DMS 273 (cell line): ENCODE measurements around the gene ADCY3.

Source experiments
- DNase-seq: peaks from one replicate; lab custom pipeline; 2025; ENCODE audit not compliant: unreplicated experiment; lab: John Stamatoyannopoulos, UW

ADCY3 gene

DNA sequence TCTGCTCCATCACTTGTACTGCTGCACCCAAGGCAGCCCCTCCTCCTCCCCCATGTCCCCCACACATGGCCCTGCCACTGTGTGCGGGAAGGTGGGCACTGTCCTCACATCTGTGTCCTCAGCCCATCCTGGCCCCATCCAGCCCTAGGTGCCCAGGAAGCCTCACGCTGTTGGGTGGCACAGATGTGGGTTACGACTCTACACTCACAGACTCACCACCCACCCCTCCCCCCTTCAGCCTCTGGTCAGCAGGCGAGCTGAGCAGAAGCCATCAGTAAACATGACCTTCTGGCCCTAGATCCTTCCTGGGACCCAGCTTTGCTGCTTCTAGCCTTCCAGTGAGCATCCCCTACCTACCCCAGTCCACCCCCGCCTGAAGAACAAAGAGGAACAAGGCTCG lies 43.0 kb downstream of the ADCY3 start:
- DNase-seq: no peak

- DNase-seq: no peak
These were observed 44.1 kb downstream of the ADCY3 start for GRCh38 chr2:24875901-24876300.

GRCh38 chr2:24875272-24875671 lies 44.8 kb downstream of the ADCY3 start:
- no peak for DNase-seq

DNA sequence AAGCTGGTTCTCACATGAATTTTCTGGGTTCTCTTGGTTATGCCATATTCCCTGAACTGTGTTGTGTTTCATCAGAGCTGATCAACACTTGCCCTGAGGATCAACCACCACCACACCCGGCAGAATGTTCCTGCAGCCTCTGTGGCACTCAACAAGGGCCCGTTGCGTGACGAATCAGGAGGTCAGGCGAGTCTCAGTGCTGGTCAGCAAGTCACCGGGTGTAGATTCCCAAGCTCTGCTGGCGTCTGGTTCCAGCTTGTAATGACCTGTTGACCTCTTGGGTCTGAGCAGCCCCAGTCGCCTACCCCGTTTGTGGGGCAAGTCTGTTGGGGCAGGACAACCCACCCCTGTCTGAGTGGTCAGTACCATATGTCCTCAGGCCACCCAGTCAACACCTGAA lies 46.0 kb downstream of the ADCY3 start:
- no peak for DNase-seq

- no peak for DNase-seq
These were observed 46.4 kb downstream of the ADCY3 start for GRCh38 chr2:24873619-24874018.

- no peak for DNase-seq
These were observed 47.5 kb downstream of the ADCY3 start for GRCh38 chr2:24872344-24873115.

DNA sequence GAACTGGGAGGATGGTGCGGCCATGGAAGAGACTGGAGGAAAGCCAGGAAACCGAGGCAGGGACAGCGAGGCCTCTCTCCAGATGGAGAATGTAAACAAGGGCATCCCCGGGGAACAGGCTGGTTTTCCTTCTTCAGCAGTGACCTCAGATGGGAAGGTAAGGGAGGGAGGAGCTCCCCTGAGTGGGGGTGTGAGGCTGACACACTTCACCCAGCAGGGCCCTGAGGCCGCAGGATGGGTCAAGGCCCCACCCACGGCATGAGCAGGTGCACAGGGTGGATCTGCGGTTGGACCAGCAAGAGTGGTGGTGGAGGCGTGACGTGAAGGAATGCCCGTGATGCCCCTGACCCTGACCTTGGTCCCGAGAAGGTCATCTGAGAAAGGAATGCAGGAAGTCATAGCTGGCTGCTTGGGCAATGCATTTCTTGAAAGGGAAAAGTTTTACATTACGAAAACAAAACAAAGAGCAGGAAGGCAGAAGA lies 48.1 kb downstream of the ADCY3 start:
- peak; percentile 75 for DNase-seq

DNA sequence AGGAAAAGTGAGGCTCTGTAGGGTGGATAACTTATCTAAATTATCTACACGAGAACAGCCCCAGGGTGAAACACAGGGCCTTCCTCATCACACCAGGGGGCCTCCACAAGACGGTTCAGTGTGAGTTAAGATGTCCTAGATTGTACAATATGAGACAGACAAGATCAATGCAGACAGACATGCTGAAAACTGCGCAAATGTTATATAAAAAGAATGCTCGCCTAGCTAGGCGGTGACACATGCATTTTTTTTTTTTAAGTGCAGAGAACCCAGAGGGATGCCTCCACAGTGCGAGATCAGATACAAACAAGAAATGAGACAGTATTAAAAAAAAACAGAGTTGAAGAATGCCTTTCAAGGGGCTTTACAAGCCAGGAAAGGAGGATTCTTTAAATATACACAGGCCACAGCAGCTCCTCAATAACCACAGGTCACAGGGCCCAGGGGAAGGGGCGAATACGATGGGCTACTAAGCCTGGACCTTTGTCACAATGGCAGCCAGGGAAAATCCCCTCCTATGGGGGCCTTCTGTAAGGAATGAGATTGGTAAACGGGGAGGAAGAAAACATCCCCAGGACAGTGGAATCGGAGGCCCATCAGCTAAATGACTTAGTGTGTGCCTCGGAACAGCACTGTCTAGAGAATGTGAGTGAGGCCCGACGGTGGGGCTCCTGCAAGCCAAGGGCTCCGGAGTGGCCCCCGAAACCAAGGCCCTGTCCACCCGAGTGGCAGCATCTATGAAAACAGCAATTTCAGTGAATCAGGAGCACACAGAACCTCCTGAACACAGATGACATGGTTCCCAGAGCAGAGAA lies 48.9 kb downstream of the ADCY3 start:
- no peak for DNase-seq

GRCh38 chr2:24870440-24870839 lies 49.6 kb downstream of the ADCY3 start:
- no peak for DNase-seq

DNA sequence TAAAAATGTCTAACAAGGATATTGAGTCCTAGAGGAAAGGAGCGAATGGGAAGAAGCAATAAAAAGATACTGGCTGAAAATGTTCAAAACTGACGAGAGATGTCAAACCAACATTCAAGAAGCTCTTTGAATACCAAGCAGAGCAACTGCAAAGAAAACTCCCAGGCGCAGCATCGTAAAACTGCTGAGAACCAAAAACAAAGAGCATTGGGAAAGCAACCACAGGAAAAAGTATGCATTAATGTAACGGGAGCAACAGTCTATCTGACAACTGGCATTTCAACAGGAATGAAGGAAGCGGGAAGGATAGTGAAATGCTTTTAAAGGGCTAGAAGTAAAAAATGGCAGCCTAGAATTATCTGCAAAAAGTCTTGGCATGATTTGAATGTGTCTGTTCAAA lies 53.1 kb downstream of the ADCY3 start:
- no peak for DNase-seq

DNA sequence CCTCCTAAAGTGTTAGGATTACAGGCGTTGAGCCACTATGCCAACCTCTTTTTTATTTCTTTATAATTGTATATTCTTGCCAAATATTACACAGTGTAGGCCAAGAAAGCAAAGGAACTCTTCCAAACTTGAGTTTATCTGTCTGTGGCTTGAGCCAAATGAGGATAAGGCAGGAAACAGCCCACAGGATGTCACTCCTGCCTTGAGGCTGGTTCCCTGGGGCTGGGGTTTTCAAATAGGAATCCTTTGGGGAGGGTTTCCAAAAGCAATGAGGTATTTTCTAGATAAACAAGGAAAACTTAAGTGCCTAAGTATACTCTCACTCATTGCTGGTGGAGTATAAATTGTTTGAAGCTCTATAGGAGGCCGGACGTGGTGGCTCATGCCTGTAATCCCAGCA lies 56.4 kb downstream of the ADCY3 start:
- no peak for DNase-seq

GRCh38 chr2:24861500-24861899 lies 58.5 kb downstream of the ADCY3 start:
- no peak for DNase-seq

DNA sequence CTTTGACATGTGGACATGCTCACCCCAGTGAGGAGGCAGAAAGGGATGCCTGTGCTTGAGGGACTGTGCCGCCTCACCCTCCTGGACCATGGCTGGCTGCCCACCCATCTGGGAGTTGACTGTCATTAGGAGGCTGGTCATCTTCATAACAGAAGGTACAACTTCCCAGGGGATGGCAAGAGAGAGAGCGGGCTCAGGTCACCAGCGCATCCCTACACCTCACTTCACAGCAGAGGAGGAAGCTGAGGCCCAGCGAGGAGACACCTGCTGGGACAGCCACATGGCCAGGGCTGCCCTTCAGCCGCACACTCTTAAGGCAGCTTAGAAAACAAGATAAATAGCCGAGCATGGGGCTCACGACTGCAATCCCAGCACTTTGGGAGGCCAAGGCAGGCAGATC lies 59.4 kb downstream of the ADCY3 start:
- no peak for DNase-seq

DNA sequence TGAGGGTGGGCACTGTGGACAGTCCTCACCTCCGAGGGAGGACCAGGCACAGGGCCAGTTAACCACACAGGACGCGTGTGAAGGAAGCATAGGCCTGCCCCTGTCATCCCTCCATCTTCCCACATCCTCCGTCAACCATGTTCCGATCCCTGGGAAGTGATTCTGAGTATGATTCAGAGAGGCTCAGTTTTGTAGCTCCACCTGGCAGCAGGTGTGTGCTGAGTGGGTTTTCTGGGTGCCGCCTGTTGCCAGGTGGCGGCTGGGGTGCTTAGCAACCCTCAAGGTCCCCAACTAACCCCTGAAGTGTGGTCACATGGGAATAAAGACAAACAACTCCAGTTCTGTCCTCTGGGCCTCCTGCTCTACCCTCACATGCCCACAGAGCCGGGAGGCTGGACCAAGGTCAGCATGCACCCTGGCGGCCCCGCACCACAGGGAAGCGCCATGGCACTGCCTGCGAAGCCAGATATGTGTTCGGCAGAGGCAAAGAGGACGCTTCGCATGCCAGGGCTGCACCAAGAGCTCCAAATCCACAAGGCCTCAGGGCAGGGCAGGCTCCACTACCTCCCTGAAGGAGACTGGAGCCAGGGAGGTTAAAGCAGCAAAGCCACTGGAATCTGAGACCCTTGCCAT lies 60.0 kb downstream of the ADCY3 start:
- DNase-seq: no peak

- DNase-seq: no peak
These were observed 61.0 kb downstream of the ADCY3 start for GRCh38 chr2:24858996-24859395.

GRCh38 chr2:24857746-24858145 lies 62.3 kb downstream of the ADCY3 start:
- DNase-seq: no peak

DNA sequence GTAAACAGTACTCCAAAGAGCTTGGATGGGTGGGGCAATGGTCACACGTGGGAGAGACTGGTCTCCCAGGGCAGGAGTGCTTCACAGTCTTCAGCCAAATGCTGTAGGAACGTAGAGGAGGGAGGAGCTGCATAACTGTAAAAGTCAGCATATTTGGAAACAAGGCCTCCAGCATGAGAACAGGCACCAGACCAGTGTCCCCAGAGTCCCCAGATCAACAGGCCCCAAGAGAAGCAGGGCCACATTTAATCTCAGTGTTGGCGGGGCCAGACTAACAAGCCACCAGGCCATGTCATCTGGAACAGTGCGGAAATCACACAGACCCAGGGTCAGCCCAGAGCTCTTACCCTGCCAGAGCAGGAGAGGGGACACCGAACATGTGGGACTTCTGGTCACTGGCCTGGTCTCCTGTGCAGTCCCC lies 63.2 kb downstream of the ADCY3 start:
- no peak for DNase-seq

DNA sequence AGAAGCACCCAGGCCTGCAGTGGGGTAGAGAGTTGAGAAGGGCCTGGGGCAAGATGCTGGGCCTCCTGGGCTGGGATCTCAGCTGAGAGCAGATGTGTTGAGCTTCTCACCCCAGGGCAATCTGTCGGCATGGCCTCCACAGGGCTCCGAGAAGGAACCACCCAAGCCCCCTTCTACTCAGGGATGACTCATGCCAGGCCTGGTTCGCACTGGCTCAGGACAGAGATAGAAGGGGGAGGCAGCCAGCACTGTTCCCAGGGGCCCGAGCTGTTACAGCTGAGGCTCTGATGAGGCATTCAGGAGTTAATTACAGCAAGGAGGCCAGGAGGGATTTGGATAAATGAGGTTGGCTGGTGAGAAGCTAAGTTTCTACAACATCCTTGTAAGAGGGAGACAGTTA lies 64.3 kb downstream of the ADCY3 start:
- peak; percentile 86 for DNase-seq

GRCh38 chr2:24855022-24855622 lies 64.9 kb downstream of the ADCY3 start:
- DNase-seq: no peak

DNA sequence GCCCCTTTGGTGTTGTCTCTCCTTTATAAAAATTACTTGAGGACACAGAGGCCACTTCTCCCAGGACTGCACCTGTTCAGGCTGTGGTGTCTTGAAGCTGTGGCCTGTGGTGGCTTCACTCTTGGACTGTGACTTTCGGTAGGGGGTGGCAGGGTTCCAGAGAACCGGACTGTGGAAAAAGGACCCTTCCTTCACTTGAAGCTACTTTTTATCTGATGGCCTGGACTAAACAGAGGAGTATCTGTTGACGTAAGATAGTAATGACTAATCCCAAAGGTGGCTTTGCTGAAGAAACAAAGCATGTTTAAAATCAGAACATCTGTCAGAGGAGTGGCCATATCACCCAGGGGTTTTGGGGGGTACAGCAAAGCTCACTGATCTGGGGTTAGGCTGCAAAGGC lies 66.0 kb downstream of the ADCY3 start:
- DNase-seq: no peak

GRCh38 chr2:24853046-24853445 lies 67.0 kb downstream of the ADCY3 start:
- DNase-seq: no peak
